ENCODE data around the gene GLP1R. TPM values are rescaled to one million over a fixed set of nuclear protein-coding genes. Genes with fewer than 3 reads are reported as not detected.

Gene GLP1R
- total and polyA plus RNA-seq, 8 donors = 0.05 to 9.0 (median 1.9) TPM; not detected in 4

- no peak for DNase-seq
- H3K4me1 ChIP-seq = no peaks in the 10 kb centered on the region
- WGBS, 5 donors = 83 to 87% (median 86%) methylated on average over 2 of the region's 2 CpGs
- H3K4me3 ChIP-seq = no peak overlapping the region
- TF ChIP-seq POLR2A (IDR thresholded peaks at IDR 0.05) (no peak), POLR2AphosphoS5 (IDR thresholded peaks at IDR 0.05) (no peak), CTCF (IDR thresholded peaks at IDR 0.05) (no peak), EP300 (IDR thresholded peaks at IDR 0.05) (no peak)
- no peak overlapping the region for H3K27ac ChIP-seq
- intact Hi-C loops (cut with DNase I; ENCODE audit: low total_unique reads) = no loop called here
- no peaks in the 10 kb centered on the region for H3K27me3 ChIP-seq
- H3K36me3 ChIP-seq = no peaks in the 10 kb centered on the region
- no peaks in the 10 kb centered on the region for H3K9me3 ChIP-seq
Observed at GRCh38 chr6:39021041-39021440, 27.5 kb upstream of the GLP1R start.

- Histone ChIP-seq H3K36me3 (no peaks in the 10 kb centered on the region), H3K4me1 (no peaks in the 10 kb centered on the region), H3K4me3 (no peak overlapping the region), H3K27me3 (no peaks in the 10 kb centered on the region), H3K9me3 (no peaks in the 10 kb centered on the region), H3K27ac (no peak overlapping the region)
- intact Hi-C loops (cut with DNase I; ENCODE audit: low total_unique reads) = no loop called here
- no peak for TF ChIP-seq EP300 (IDR thresholded peaks at IDR 0.05)
- TF ChIP-seq CTCF (IDR thresholded peaks at IDR 0.05) = no peak
- no peak for TF ChIP-seq POLR2A (IDR thresholded peaks at IDR 0.05)
- TF ChIP-seq POLR2AphosphoS5 (IDR thresholded peaks at IDR 0.05) = no peak
- WGBS, 5 donors = 33 to 43% (median 38%) methylated on average over 1 of the region's 1 CpG
- no peak for DNase-seq
Observed at GRCh38 chr6:39021779-39022178, 26.8 kb upstream of the GLP1R start.

- TF ChIP-seq EP300 (IDR thresholded peaks at IDR 0.05) = no peak
- TF ChIP-seq POLR2A (IDR thresholded peaks at IDR 0.05) = no peak
- no peak for TF ChIP-seq CTCF (IDR thresholded peaks at IDR 0.05)
- TF ChIP-seq POLR2AphosphoS5 (IDR thresholded peaks at IDR 0.05) = no peak
- Histone ChIP-seq H3K4me1 (no peaks in the 10 kb centered on the region), H3K4me3 (no peak overlapping the region), H3K36me3 (no peaks in the 10 kb centered on the region), H3K9me3 (no peaks in the 10 kb centered on the region), H3K27ac (no peak overlapping the region), H3K27me3 (peaks cover 0 to 18% (median 0%) of the 10 kb centered on the region in 3 donors)
- intact Hi-C loops (cut with DNase I; ENCODE audit: low total_unique reads) = no loop called here
- no peak for DNase-seq
- WGBS, 5 donors = 16 to 43% (median 28%) methylated on average over 3 of the region's 3 CpGs
Observed at GRCh38 chr6:39026175-39026574, 22.4 kb upstream of the GLP1R start.

GRCh38 chr6:39029156-39030011 is 19.2 kb upstream of the GLP1R start:
- Histone ChIP-seq H3K4me1 (no peaks in the 10 kb centered on the region), H3K4me3 (no peak overlapping the region), H3K9me3 (no peaks in the 10 kb centered on the region), H3K27me3 (peaks cover 4 to 43% (median 5%) of the 10 kb centered on the region in 3 donors), H3K36me3 (no peaks in the 10 kb centered on the region), H3K27ac (no peak overlapping the region)
- TF ChIP-seq POLR2A (IDR thresholded peaks at IDR 0.05) = no peak
- peak in 1 of 7 experiments; percentile 27 for TF ChIP-seq CTCF (IDR thresholded peaks at IDR 0.05)
- intact Hi-C loops (cut with DNase I; ENCODE audit: low total_unique reads) = no loop called here
- 82 to 86% (median 83%) methylated on average over 13 of the region's 13 CpGs for WGBS, 5 donors
- peak in 1 of 2 donors; percentile 51 for DNase-seq

Data from stomach (tissue), 9 donors.